Body of pancreas (tissue), 4 donors: Measurements from ENCODE around the gene NCAM1. TPM values are rescaled to one million over a fixed set of nuclear protein-coding genes. Genes with fewer than 3 reads are reported as not detected.

Experiments
- ATAC-seq: fragments of 150-250 bp; one replicate; pipeline ENCODE4 v1.9.1; 2016
- DNase-seq, 4 donors: peaks; one replicate each; pipeline ENCODE4 v3.0.0-alpha.2; 2019
- H3K27ac ChIP-seq, 4 donors: fragments of 200-600 bp; sonication (generic); 1 replicate in 3 of 4; 2 replicates in 1 of 4; pipeline versions ENCODE4 v1.5.1 to v1.6.1; 2016 to 2019; ENCODE audit warnings: mild to moderate bottlenecking in 1 of 4, mixed read lengths in 1 of 4, moderate library complexity in 1 of 4
- H3K27me3 ChIP-seq, 2 donors: fragments of 200-600 bp; sonication (generic); one replicate each; pipeline ENCODE4 v1.6.0; 2016; ENCODE audit warnings: mild to moderate bottlenecking in 1 of 2
- H3K36me3 ChIP-seq, 2 donors: fragments of 200-600 bp; sonication (generic); replicated peaks in 1 of 2; 2 replicates each; pipeline ENCODE4 v1.5.1; 2016; ENCODE audit warnings: low read depth in 2 of 2; ENCODE audit not compliant: insufficient read depth in 1 of 2
- H3K4me1 ChIP-seq: fragments of 200-600 bp; sonication (generic); one replicate; pipeline ENCODE4 v1.6.0; 2016
- H3K4me3 ChIP-seq, 2 donors: fragments of 200-600 bp; sonication (generic); 1 replicate in 1 of 2; 2 replicates in 1 of 2; pipeline ENCODE4 v1.5.1; 2016 to 2019
- H3K9me3 ChIP-seq, 3 donors: fragments of 200-600 bp; sonication (generic); 1 replicate in 2 of 3; 2 replicates in 1 of 3; pipeline ENCODE4 v1.5.1; 2016
- CTCF ChIP-seq, 7 experiments: fragments of 450-650 bp in 4 of 7; fragments of 200-600 bp in 3 of 7; sonication (generic) in 3 of 7; IDR thresholded peaks; one replicate each; pipeline ENCODE4 v1.5.1; 2016 to 2019; ENCODE audit warnings: antibody characterized with exemption in 7 of 7
- POLR2A ChIP-seq, 3 donors: fragments of 450-650 bp; IDR thresholded peaks; one replicate each; pipeline ENCODE4 v1.6.1; 2016; ENCODE audit warnings: antibody characterized with exemption in 3 of 3, mild to moderate bottlenecking in 2 of 3
- WGBS, 2 donors: methylation state at CpG; one replicate each; pipeline ENCODE4 v1.1.5; 2017; 5-methylcytosine and 5-hydroxymethylcytosine counted together
- intact Hi-C: fragments of 100-400 bp; cut with DNase I; formaldehyde crosslinking; loops from one replicate; pipeline ENCODE4 v1.15.1; 2023
- total RNA-seq, 2 donors: library from RNA; depleted of rRNA; stranded (reverse); fragments of >200 nt; gene quantifications; one replicate each; pipeline ENCODE4 v1.1.0, GENCODE V29; 2016

NCAM1 gene
- total RNA-seq, 2 donors from 2014 or later: 10.1 to 26.0 TPM

DNA sequence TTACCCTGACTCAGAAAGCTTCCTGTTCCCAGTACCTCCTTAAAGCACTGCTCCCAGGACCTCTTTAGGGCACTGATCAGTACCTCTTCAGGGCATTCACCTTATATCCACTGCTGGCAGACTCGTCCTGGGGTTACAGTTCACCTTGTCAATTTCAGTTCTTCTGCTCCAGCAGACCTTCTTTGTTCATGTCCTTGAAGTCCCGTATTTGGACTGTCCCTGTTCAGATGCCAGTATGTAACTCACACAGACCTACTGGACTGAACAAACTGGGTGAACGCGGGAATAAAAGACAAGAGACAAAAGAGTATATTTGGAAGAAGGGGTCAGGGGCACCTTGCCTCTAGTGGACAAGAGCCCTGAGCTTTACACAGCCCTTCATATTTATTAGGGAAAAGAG is 31.8 kb upstream of the NCAM1 start:
- DNase-seq: no peak

DNA sequence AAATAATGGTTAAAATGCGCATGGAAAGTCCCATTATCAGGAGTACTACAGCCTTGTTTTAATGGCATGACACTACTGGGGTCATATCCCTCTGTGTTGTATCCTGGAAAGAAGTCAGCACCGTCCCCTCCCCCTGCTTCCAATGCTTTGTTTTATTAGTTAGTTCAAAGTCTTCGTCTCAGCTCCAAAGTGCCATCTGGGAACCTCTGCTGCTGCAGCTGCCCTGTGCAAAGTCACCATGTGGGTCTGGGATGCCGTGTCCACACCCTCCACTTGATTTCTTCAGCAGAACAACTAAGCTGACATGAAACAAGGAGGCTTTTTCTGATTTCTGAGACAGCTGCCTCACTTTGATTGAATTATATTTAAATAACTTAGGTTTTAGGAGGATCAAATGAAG is 29.5 kb upstream of the NCAM1 start:
- Histone ChIP-seq H3K4me1 (no peaks in the 10 kb centered on the region), H3K4me3 (no peak overlapping the region), H3K9me3 (no peaks in the 10 kb centered on the region), H3K27ac (no peak overlapping the region), H3K36me3 (no peaks in the 10 kb centered on the region), H3K27me3 (no peaks in the 10 kb centered on the region)
- intact Hi-C loops: no loop called here
- TF ChIP-seq POLR2A (IDR thresholded peaks at IDR 0.05) (no peak), CTCF (IDR thresholded peaks at IDR 0.05) (no peak)
- no peak for DNase-seq
- WGBS, 2 donors: 43 to 59% methylated on average over 4 of the region's 4 CpGs
- ATAC-seq: no peak

More for the DNA sequence above, 31.8 kb upstream of the NCAM1 start:
- no peak for TF ChIP-seq CTCF (IDR thresholded peaks at IDR 0.05)
- TF ChIP-seq POLR2A (IDR thresholded peaks at IDR 0.05): no peak
- intact Hi-C loops: no loop called here
- no peaks in the 10 kb centered on the region for H3K4me1 ChIP-seq
- no peak overlapping the region for H3K4me3 ChIP-seq
- 41 to 50% methylated on average over 4 of the region's 4 CpGs for WGBS, 2 donors
- no peaks in the 10 kb centered on the region for H3K36me3 ChIP-seq
- no peak for ATAC-seq
- H3K27me3 ChIP-seq: no peaks in the 10 kb centered on the region
- no peaks in the 10 kb centered on the region for H3K9me3 ChIP-seq
- H3K27ac ChIP-seq: no peak overlapping the region

DNA sequence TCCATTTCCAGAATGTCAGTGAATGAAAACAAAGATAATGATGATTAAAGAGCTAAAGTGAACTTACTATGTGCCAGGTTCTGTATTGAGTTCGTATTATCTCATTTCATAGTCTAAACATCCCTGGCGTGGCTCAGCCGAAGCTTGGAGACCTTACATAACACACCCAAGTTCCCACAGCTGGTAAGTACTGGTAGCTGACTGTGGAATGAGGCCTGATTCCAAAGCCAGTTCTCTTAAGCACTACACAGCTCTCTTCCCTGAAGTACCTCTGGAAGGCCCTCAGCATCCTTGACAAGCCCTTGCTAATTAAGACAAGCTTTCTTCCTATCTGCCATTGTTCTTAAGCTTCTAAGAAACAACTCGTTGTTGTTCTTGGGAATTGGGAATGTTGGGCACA is 28.6 kb upstream of the NCAM1 start:
- 53 to 58% methylated on average over 4 of the region's 4 CpGs for WGBS, 2 donors
- H3K27me3 ChIP-seq: no peaks in the 10 kb centered on the region
- ATAC-seq: no peak
- DNase-seq: no peak
- no peaks in the 10 kb centered on the region for H3K9me3 ChIP-seq
- no peak overlapping the region for H3K4me3 ChIP-seq
- H3K27ac ChIP-seq: no peak overlapping the region
- no peaks in the 10 kb centered on the region for H3K4me1 ChIP-seq
- TF ChIP-seq POLR2A (IDR thresholded peaks at IDR 0.05): no peak
- TF ChIP-seq CTCF (IDR thresholded peaks at IDR 0.05): no peak
- H3K36me3 ChIP-seq: no peaks in the 10 kb centered on the region
- intact Hi-C loops: no loop called here

GRCh38 chr11:112933970-112934369 is 27.2 kb upstream of the NCAM1 start:
- no peak for ATAC-seq
- 48 to 52% methylated on average over 3 of the region's 3 CpGs for WGBS, 2 donors
- Histone ChIP-seq H3K4me1 (no peaks in the 10 kb centered on the region), H3K36me3 (no peaks in the 10 kb centered on the region), H3K27me3 (no peaks in the 10 kb centered on the region), H3K9me3 (no peaks in the 10 kb centered on the region), H3K27ac (no peak overlapping the region), H3K4me3 (no peak overlapping the region)
- TF ChIP-seq CTCF (IDR thresholded peaks at IDR 0.05): no peak
- no peak for TF ChIP-seq POLR2A (IDR thresholded peaks at IDR 0.05)
- DNase-seq: no peak
- intact Hi-C loops: no loop called here

GRCh38 chr11:112941104-112941503 is 20.1 kb upstream of the NCAM1 start:
- Histone ChIP-seq H3K27me3 (no peaks in the 10 kb centered on the region), H3K4me1 (no peaks in the 10 kb centered on the region), H3K4me3 (no peak overlapping the region), H3K9me3 (no peaks in the 10 kb centered on the region), H3K27ac (no peak overlapping the region), H3K36me3 (no peaks in the 10 kb centered on the region)
- no peak for ATAC-seq
- TF ChIP-seq POLR2A (IDR thresholded peaks at IDR 0.05): no peak
- TF ChIP-seq CTCF (IDR thresholded peaks at IDR 0.05): no peak
- WGBS, 2 donors: 58 to 69% methylated on average over 2 of the region's 2 CpGs
- DNase-seq: no peak
- intact Hi-C loops: no loop called here
